HG03432 (cell line): ENCODE results near the gene GRP.

Experiments
- ATAC-seq: cut with Tn5 transposase; IDR thresholded peaks from one replicate; pipeline ENCODE4 v1.9.1; 2021; ENCODE audit warnings: mild to moderate bottlenecking, moderate library complexity; ENCODE audit not compliant: unreplicated experiment

The GRP gene

GRCh38 chr18:59266886-59267502 is 47.0 kb downstream of the GRP start:
- ATAC-seq = no peak

GRCh38 chr18:59267503-59268126 is 47.7 kb downstream of the GRP start:
- ATAC-seq = no peak

- no peak for ATAC-seq
Observed at GRCh38 chr18:59268127-59268720, 48.3 kb downstream of the GRP start.

GRCh38 chr18:59268721-59269562 is 49.0 kb downstream of the GRP start:
- ATAC-seq = peak; percentile 61

- no peak for ATAC-seq
Observed at GRCh38 chr18:59269563-59270119, 49.7 kb downstream of the GRP start.

- ATAC-seq = no peak
Observed at GRCh38 chr18:59270689-59271257, 50.8 kb downstream of the GRP start.

- ATAC-seq = no peak
Observed at GRCh38 chr18:59271606-59272220, 51.8 kb downstream of the GRP start.

- no peak for ATAC-seq
Observed at GRCh38 chr18:59272221-59272888, 52.4 kb downstream of the GRP start.

GRCh38 chr18:59272891-59273758 is 53.2 kb downstream of the GRP start, which contains the start of gene RAX:
TSS of gene RAX (minus strand) at chr18:59273454. CDS start at chr18:59273206, 248 bp downstream.
- ATAC-seq = peak; percentile 71

- no peak for ATAC-seq
Observed at GRCh38 chr18:59273759-59274532, 54.0 kb downstream of the GRP start.

GRCh38 chr18:59274533-59274928 is 54.6 kb downstream of the GRP start:
- no peak for ATAC-seq

GRCh38 chr18:59275406-59275949 is 55.5 kb downstream of the GRP start:
- ATAC-seq = no peak

GRCh38 chr18:59276047-59276446 is 56.1 kb downstream of the GRP start:
- ATAC-seq = no peak

GRCh38 chr18:59278793-59279192 is 58.8 kb downstream of the GRP start:
- no peak for ATAC-seq

GRCh38 chr18:59279193-59279592 is 59.2 kb downstream of the GRP start:
- ATAC-seq = no peak

GRCh38 chr18:59279722-59280121 is 59.8 kb downstream of the GRP start:
- no peak for ATAC-seq
